GM19397 (cell line): ENCODE data around the gene SRC.

Experiments
- ATAC-seq: cut with Tn5 transposase; IDR thresholded peaks from one replicate; pipeline ENCODE4 v1.9.1; 2021; ENCODE audit warnings: mild to moderate bottlenecking, moderate library complexity; ENCODE audit not compliant: unreplicated experiment

The SRC gene

GRCh38 chr20:37348792-37349516 lies 3.0 kb downstream of the SRC start:
- ATAC-seq, result no peak

- ATAC-seq, result no peak
These were observed 3.9 kb downstream of the SRC start for GRCh38 chr20:37349517-37350491.

DNA sequence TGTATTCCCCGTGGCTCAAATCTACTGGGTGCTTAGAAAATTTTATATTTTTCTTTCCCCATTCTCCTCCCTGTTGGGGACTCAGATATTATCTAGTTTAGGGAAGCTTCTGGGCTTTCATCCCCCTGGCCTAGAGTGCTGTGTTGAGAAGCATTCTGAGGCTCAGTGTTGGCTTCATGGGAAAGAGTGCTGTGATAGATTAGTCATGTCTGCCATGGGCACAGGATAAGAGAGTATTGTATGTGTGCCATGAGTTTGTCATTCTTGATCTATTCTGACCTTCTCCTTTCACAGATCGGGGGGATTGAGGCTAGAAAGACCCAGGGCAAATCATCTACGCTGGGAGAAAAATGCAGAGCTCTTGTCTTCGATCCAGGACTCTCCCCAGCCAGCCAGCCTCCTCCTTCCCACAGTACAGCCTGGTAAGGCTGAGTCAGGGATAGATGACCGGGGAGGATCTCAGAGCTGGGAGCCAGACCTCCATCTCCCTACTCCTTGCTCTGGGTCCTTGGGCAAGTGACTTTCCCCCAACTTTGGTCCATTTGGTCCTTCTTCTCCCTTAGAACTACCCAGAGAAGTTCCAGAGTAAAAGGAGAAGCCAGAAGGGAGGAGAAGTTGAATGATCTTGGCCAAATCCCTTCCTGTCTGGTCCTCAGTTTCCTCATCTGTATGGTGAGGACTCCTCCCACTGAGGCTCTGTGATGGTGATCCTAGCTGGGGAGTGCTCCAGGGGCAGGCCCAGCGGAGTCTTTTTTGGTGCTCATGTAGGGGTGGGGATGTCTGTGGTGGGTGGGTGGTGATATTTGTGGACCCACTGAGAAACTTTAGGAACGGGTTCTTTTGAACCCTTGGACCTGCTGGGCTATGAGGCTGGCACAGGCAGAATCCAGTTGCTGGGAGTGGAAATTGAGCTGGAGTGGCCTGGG lies 5.0 kb downstream of the SRC start:
- ATAC-seq, result no peak

DNA sequence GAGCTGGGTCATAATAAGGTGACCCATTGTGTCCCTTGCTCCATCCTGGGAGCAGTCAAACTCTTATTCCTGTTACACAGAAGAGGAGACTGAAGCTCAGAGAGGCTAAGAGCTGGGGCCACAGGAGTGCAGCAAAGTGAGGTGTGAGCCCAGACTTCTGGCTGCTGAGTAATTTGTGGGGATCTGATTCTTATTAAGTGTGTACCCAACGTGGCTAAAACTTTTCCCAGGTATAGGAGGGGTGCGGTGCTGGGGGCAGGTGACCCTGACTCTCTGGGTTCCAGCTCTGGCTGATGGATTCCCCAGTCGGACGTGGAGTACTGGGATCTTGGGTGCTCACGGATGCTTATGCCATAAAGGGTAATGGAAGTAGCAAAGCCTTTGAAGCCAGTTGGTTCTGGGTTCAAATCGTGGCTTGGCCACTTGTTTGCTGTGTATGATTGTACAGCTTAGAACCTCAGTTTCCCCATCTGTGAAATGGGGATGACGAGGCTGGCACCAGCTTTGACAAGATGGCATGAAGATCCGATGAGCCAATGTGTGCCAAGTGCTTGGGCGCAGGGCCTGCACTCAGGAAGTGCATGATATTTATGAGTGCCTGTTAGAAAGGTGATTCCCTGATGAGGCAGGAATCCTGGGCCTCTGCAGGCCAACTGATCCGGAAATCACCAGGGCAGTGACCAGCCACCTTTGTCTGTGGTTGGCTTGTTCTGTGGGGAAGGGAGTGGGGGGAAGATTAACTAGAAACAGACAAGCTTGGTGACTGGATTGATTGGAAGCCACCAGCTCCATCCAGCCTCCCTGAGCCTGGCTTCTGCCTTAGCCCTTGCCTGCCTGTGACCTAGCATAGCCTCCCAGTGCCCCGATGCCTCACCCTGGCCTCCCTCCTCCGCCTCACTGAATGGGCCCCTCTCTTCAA lies 6.0 kb downstream of the SRC start:
- no peak for ATAC-seq

DNA sequence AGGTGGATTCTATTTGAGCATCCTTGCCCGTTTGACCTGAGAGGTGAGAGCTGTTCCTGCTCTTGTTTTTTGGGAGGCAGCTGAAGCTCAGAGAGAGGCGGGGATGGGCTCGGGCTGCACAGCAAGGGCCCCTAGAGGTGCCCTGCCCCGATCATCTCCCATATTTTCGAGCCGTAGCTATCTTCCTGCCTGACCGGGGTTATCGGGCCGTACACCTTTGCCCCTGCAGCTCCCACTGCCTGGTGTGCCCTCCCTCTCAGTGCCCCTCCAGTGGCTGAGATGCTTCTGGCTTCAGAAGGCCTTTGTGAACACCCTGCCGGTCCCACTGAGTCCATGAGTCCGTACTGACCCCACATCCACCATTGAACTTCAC lies 6.7 kb downstream of the SRC start:
- no peak for ATAC-seq

DNA sequence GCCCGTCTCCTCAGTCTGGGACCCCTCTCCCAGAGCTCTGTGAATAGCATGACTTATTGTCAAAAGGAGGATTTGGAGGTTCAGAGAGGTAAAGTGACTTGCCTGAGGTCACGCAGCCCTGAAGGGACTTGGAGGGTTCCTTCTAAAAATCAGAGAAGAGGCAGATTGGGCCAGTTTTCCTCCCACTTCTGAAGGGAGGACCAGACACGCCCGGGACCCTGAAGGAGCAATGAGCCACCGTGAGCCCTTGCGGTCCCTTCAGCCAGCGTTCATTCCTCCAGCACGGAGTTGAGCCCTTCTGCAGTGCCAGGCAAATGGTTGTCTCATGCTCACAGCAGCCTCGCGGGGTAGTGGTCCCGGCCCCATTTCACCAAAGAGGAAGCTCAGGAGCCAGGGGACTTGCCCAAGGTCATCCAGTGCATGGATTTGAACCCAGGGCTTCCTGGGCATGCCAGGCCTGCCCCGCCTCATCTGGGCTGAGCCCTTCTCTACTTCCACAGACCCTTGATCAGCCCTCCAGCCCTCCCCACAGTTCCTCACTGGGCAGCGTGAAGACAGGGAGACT lies 7.4 kb downstream of the SRC start:
- ATAC-seq, result no peak

DNA sequence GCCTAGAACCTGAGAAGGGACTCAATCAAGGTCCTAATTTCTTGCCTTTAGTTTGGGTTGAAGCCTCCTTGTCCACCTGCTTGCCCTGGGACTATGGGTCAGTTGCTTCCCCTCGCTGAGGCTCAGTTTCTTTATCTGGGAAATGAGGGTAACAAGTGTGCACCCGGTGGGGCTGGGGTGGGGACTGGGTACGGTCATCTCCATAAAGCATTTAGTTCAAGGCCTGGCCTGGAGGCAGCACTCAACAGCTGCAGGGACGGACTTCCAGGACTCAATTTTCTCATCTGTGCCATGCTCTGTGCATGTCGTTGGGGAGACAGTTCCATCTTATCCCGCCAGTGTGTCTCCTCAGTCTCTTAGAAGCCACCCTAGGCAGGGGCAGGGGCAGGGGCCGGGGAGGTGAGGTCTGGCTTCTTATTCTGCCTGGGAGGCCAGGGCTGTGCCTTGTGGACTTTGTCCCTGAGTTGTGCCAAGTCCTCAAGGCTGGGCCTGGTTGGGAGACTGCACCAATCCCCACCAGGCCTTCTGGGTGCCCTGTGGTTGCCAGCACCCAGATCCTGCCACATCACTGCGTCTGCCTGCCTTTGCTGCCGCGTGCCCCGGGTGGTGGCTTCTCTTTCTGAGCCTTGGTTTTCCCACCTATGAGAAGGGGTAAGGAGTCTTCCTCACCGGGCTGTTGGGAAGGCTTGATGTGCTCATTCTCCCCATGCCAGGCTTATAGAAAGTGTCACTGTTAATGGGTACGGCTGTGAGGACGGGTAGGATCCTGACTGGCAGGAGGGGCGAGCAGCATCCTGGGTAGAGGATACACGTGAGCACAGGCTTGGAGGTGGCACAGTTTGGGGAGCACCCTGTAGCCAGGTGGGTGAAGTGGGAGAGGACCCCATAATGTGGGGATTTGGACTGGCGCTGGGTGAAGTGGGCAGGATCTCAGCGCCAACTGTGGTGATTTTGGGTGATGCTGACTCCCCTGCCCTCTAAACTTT lies 8.6 kb downstream of the SRC start:
- no peak for ATAC-seq

- ATAC-seq, result no peak
These were observed 9.6 kb downstream of the SRC start for GRCh38 chr20:37355252-37356180.

GRCh38 chr20:37356387-37356786 lies 10.4 kb downstream of the SRC start:
- ATAC-seq, result no peak

DNA sequence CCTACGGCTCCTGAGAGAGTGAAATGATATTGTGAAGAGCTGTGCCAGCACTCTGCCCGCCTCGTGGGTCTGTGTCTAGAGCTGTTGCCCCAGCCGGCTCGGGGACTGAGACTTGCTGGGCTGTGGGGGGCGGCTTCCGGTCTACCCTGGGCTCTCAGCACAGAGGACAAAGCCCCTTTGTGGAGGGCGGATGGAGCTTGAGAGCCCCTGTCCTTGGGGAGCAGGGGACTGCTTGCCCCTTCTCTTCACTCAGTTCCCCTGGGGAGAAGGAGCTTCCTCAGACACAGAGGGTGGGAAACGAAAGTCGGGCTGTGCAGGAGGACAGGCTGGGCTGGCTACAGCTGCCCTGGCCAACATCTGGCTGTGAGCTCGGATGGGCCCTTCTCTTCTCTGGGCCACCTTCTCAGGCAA lies 11.0 kb downstream of the SRC start:
- ATAC-seq, result no peak

DNA sequence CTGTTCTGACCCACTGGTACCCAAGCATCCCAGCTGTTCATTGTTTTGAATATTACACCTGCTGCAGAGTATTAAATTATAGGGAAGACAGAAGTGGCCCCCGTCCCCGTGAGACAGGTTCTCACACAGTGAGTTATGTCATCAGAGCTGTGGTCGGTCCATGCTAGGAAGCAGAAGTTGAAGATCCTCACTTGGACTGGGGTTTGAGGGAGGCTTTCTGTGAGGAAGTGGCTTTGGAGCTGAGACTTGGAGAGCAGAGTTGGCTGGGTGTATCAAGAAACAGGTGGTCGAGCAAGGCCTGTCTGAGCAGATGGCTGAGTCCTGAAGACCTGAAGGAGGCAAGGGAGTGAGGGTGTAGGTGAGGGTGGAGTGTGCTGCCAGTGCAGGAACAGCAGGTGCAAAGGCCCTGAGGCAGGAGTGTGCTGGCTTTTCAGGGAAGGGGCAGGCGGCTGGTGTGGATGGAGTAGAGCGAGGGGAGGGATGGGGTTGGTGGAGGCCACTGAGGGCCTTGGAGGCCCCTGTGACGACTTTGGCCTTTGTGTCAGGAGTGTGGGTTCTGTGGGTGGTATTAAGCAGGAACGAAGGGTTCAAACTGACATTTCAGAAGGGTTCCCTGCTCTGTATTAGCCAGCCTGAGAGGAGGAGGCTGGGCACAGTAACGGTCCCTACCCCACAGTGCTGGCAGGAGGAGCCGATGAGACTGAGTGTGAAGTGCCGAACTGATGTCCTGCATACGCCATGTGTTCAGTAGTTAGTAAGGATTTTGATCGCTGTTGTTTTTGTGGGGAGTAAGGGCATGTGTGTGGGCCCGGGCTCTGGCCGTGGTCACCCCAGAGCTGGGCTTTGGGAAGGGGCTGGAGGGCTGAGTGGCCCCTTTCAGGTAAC lies 11.8 kb downstream of the SRC start:
- ATAC-seq, result no peak

- no peak for ATAC-seq
These were observed 12.6 kb downstream of the SRC start for GRCh38 chr20:37358366-37359150.

DNA sequence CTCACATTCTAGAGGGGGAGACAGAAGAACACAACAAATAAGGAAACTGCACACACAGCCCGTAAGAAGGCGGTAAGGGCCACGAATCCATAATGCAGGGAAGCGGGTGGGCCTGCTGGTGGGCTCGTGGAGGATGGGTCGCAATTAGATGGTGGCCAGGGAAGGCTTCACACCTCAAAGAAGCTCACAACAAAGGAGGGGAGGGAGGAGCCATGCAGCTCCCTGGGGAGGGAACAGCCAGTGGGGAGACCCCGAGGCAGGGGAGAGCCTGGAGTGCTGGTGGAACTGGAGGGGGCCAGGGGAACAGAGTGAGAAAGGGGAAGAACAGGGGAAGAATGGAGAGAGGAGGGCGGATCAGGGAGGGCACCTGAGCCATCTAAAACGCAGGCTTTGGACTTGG lies 13.4 kb downstream of the SRC start:
- no peak for ATAC-seq

DNA sequence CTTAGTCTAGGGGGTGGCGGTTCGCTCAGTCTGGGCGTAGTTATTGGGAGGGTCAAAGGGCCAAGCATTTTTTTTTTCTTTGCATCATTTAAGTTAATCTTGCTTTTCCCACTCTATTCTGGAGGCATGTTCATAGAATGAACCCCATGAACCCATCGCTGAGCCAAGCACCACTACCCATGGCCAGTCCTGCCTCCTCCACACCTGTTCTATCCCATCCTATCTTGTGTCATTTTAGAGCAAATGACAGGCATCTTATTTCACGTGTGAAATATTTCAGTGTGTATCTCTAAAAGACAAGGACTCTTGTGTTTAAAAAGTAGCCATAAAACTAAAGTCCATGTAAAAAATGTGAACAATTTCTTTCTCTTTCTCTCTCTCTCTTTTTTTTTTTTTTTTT lies 13.9 kb downstream of the SRC start:
- ATAC-seq, result no peak

DNA sequence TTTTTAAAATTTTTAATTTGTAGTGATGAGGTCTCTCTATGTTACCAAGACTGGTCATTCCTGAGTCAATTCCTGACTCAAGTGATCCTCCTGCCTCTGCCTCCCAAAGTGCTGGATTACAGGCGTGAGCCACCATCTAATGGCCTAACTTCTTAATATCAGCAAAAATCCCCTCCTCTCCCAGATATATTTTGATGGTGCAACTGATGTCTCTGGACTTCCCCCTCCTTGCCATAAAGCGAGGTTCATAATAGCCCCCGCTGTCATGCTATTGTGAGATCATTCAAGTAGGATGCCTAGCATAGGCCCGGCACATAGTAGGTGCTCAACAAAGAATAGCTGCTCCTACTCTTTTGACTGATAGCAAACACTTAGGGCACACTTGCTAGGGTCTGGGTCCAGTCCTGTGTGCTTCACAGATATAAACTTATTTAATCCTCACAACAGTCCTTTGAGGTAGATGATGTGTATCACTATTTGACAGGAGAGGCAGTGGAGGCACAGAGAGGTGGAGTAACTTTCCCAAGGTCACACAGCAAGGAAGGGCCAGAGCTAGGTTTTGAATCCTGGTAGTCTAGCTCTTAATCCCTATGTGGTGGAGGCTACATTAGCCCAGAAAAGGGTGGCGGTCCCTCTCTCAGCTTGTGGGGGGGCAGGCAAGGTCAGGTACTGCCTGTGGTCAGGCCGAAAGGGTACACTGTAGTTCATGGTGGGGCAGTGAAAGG lies 14.6 kb downstream of the SRC start:
- no peak for ATAC-seq
